Smooth muscle cell (in vitro differentiated cells): ENCODE data around the gene SMARCB1. TPM values are rescaled to one million over a fixed set of nuclear protein-coding genes. Genes with fewer than 3 reads are reported as not detected.
A peak's percentile ranks its signal among the peaks of the same experiment; 100 is the strongest.

Source experiments
- DNase-seq: peaks from one replicate; lab custom pipeline; 2025; ENCODE audit not compliant: unreplicated experiment; lab: John Stamatoyannopoulos, UW
- H2AFZ ChIP-seq: fragments of 200-600 bp; sonication (generic); 2 replicates; pipeline ENCODE4 v1.6.0; 2016; ENCODE audit warnings: antibody characterized with exemption, low read depth, mild to moderate bottlenecking
- H3F3A ChIP-seq: fragments of 200-600 bp; sonication (generic); 2 replicates; pipeline ENCODE4 v1.6.0; 2017; ENCODE audit warnings: antibody characterized with exemption, low read depth
- H3K27ac ChIP-seq: fragments of 200-600 bp; sonication (generic); 2 replicates; pipeline ENCODE4 v1.5.1; 2016; ENCODE audit warnings: low read depth, mild to moderate bottlenecking
- H3K27me3 ChIP-seq: fragments of 200-600 bp; sonication (generic); 2 replicates; pipeline ENCODE4 v1.6.1; 2016; ENCODE audit warnings: low read depth, mild to moderate bottlenecking
- H3K36me3 ChIP-seq: fragments of 200-600 bp; sonication (generic); 2 replicates; pipeline ENCODE4 v1.5.1; 2016; ENCODE audit warnings: low read depth
- H3K4me1 ChIP-seq: fragments of 200-600 bp; sonication (generic); 2 replicates; pipeline ENCODE4 v1.5.1; 2016; ENCODE audit warnings: low read depth
- H3K4me2 ChIP-seq: fragments of 200-600 bp; sonication (generic); 2 replicates; pipeline ENCODE4 v1.6.0; 2016; ENCODE audit warnings: mild to moderate bottlenecking
- H3K4me3 ChIP-seq: fragments of 200-600 bp; sonication (generic); 2 replicates; pipeline ENCODE4 v1.5.1; 2016; ENCODE audit warnings: mild to moderate bottlenecking
- H3K79me2 ChIP-seq: fragments of 200-600 bp; sonication (generic); 2 replicates; pipeline ENCODE4 v1.6.0; 2016; ENCODE audit warnings: low read depth, mild to moderate bottlenecking
- H3K9ac ChIP-seq: fragments of 200-600 bp; sonication (generic); 2 replicates; pipeline ENCODE4 v1.6.0; 2016; ENCODE audit warnings: low read depth
- H3K9me3 ChIP-seq: fragments of 200-600 bp; sonication (generic); replicated peaks from 2 replicates; pipeline ENCODE4 v1.5.1; 2016; ENCODE audit warnings: low read depth
- H4K20me1 ChIP-seq: fragments of 200-600 bp; sonication (generic); 2 replicates; pipeline ENCODE4 v1.6.0; 2016; ENCODE audit warnings: low read depth
- WGBS: methylation state at CpG from one replicate; pipeline ENCODE4 v1.1.7; 2016; ENCODE audit warnings: low lambda C conversion rate; 5-methylcytosine and 5-hydroxymethylcytosine counted together
- polyA plus RNA-seq: library from polyadenylated mRNA; unstranded; fragments of >200 nt; fragmentation: Nextera tagmentation; extraction: Ambion mirVana; gene quantifications from 2 replicates; pipeline ENCODE4 v1.2.1, GENCODE V29; 2016
- total RNA-seq: library from RNA; depleted of rRNA; stranded (reverse); fragments of >200 nt; gene quantifications from 2 replicates; pipeline ENCODE4 v1.2.3, GENCODE V29; 2014
- TF ChIP-seq, protein P1 (sequence below): fragments of 200-600 bp; sonication (generic); IDR thresholded peaks from 2 replicates; pipeline ENCODE4 v1.5.1; 2017; ENCODE audit warnings: borderline replicate concordance, mild to moderate bottlenecking, antibody characterized with exemption; ENCODE audit not compliant: insufficient read depth, poor library complexity, severe bottlenecking

Gene SMARCB1
- total and polyA plus RNA-seq, 2 experiments from 2014 or later: 65.8 to 124 TPM

DNA sequence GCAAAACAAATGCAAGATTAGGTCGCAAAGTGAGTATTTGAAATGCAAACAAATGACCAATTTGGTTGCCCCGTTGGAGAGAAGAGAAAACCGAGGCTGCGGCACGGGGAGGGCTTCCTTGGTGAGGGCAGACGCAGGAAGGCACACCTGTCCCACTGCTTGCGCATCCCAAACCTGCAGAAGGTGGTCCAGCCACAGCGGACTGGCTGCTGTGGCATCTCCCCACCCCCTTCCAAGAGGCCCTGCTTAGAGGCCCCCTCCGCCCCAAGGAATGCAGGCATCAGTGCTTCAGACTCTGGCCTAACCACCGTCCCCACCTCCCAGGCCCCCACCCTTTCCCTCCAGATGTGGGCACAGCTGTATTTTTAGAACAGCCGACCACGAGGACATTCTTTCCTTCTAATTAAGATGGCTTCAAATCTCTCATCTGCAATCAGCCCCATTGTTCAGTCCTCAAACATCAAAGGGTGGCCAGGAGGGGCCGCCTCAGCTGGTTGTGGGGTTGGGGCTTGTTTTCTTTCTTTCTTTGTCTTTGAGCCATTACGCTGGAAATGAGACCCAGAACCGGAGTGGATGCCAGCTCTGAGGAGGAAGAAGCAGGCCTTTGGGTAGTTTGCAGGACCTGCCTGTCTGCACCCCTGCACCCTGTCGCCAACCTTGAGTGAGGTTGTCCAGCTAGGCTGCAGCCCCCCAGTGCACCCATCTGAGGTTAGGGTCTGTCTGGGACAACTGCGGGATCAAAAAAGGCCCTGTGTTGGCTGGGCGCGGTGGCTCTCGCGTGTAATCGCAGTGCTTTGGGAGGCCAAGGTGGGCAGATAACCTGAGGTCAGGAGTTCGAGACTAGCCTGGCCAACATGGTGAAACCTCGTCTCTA is 61.5 kb downstream of the SMARCB1 start:
- TF ChIP-seq, protein P1, sequence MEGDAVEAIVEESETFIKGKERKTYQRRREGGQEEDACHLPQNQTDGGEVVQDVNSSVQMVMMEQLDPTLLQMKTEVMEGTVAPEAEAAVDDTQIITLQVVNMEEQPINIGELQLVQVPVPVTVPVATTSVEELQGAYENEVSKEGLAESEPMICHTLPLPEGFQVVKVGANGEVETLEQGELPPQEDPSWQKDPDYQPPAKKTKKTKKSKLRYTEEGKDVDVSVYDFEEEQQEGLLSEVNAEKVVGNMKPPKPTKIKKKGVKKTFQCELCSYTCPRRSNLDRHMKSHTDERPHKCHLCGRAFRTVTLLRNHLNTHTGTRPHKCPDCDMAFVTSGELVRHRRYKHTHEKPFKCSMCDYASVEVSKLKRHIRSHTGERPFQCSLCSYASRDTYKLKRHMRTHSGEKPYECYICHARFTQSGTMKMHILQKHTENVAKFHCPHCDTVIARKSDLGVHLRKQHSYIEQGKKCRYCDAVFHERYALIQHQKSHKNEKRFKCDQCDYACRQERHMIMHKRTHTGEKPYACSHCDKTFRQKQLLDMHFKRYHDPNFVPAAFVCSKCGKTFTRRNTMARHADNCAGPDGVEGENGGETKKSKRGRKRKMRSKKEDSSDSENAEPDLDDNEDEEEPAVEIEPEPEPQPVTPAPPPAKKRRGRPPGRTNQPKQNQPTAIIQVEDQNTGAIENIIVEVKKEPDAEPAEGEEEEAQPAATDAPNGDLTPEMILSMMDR: no peak

DNA sequence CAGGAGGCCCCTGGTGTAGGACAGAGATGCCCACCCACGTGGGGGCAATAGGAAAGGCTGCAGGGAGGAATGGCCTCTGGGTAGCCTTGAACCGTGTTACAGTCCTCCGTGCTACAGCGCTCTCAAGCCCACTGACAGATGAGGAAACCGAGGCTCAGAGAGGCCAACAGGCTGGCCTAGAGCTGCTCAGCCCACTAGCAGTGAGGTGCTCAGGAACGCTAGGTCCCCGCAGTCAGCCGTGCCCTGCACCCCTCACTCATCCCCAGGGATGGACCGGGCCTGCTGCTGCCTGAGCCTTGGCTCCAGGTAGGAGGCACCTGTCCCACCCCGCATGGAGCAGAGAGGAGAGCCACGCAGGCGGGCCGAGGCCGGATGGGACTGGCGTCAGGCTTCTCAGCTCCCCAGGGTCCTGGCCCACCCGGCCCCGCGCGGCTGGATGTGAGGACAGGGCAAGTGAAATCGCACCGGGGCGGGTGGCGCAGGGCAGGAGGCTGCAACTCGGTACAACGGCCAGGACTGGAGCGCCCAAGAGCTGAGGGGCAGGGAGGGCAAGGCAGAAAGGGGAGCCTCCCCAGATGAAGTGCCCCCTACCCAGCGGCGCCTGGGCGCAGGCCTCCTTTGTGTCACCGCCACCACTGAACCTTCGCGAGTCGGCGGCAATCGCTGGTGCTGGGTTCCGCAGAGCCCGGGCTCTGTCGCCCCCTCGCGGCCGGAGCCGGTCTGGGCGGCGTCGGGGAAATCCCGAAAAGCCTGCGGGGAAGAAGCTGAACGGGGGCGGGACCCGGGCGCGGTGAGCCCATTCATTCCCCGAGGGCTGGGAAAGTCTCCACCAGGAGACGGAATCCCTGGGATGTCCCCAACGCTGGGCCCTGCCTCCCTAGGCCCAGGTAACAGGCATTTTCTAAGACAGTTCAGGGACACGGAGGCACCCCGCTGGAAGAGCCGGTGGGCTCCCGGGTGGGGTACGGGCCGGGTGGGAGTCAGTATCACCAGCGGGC is 62.5 kb downstream of the SMARCB1 start:
- TF ChIP-seq, protein P1: peak; percentile 97
- 34% methylated on average over 59 of the region's 62 CpGs for WGBS
- Histone ChIP-seq H3K79me2 (no peaks in the 10 kb centered on the region), H3K4me1 (peaks cover 25% of the 10 kb centered on the region), H3K4me2 (peak overlapping the region; percentile 86), H4K20me1 (no peaks in the 10 kb centered on the region), H3K9ac (no peak overlapping the region), H3K27ac (no peak overlapping the region), H3K4me3 (peak overlapping the region; percentile 34), H3K9me3 (no peaks in the 10 kb centered on the region), H3K27me3 (no peaks in the 10 kb centered on the region), H3F3A (no peaks in the 10 kb centered on the region), H2AFZ (no peak overlapping the region), H3K36me3 (no peaks in the 10 kb centered on the region)
- DNase-seq: peak; percentile 82

More for the DNA sequence above, 61.5 kb downstream of the SMARCB1 start:
- no peak for DNase-seq
- Histone ChIP-seq H3K4me1 (peaks cover 25% of the 10 kb centered on the region), H3K9ac (no peak overlapping the region), H3K9me3 (no peaks in the 10 kb centered on the region), H3F3A (no peaks in the 10 kb centered on the region), H3K27ac (no peak overlapping the region), H4K20me1 (no peaks in the 10 kb centered on the region), H3K36me3 (no peaks in the 10 kb centered on the region), H3K79me2 (no peaks in the 10 kb centered on the region), H2AFZ (no peak overlapping the region), H3K4me2 (peak overlapping the region; percentile 12), H3K27me3 (no peaks in the 10 kb centered on the region), H3K4me3 (no peak overlapping the region)
- WGBS: 61% methylated on average over 23 of the region's 24 CpGs

DNA sequence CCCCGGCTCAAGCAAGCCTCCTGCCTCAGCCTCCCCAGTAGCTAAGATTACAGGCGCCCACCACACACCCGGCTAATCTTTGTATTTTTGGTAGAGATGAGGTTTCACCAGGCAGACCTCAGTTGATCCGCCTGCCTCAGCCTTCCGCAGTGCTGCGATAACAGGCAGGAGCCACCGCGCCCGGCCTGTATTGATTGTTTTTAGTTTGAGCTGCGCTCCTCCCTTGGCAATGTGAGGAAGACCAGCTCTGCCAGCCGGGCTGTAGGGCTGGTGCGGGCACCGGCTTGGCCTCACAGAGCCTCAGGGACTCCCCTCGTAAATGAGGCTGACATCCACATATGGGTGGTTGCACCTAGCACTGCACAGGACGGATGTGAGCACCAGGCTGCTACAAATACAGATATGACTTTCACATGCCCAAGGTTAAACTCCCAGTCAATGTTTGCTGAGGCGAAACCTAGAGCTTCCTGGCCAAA is 63.4 kb downstream of the SMARCB1 start:
- Histone ChIP-seq H3K4me3 (no peak overlapping the region), H3K9me3 (no peaks in the 10 kb centered on the region), H3K4me2 (no peak overlapping the region), H3K36me3 (no peaks in the 10 kb centered on the region), H3K27me3 (no peaks in the 10 kb centered on the region), H3K9ac (no peak overlapping the region), H3K4me1 (peaks cover 25% of the 10 kb centered on the region), H3K79me2 (no peaks in the 10 kb centered on the region), H3K27ac (no peak overlapping the region), H3F3A (no peaks in the 10 kb centered on the region), H4K20me1 (no peaks in the 10 kb centered on the region), H2AFZ (no peak overlapping the region)
- 98% methylated on average over 16 of the region's 16 CpGs for WGBS
- TF ChIP-seq, protein P1: no peak
- DNase-seq: no peak
